NT2/D1 (cell line): ENCODE data around the gene NPLOC4.

Experiments used
- SUZ12 ChIP-seq: IDR thresholded peaks from 2 replicates; pipeline ENCODE4 v1.6.1; 2011; ENCODE audit not compliant: insufficient read length, insufficient read depth; ENCODE audit errors: extremely low read depth
- YY1 ChIP-seq: IDR thresholded peaks from 2 replicates; pipeline ENCODE4 v1.6.1; 2011; ENCODE audit not compliant: insufficient read length, insufficient read depth
- ZNF274 ChIP-seq: IDR thresholded peaks from 2 replicates; pipeline ENCODE4 v1.6.1; 2011; ENCODE audit warnings: mild to moderate bottlenecking, low read depth, low read length

- TF ChIP-seq ZNF274: no peak
- no peak for TF ChIP-seq YY1
- no peak for TF ChIP-seq SUZ12
These were observed 87.8 kb downstream of the NPLOC4 start for GRCh38 chr17:81549031-81549557.
